HG03066 (cell line): Measurements from ENCODE around the gene TRIP4.
"Not testable (repeated sequence)": the region's sequence is repeated elsewhere in the genome, so short reads cannot be mapped to it uniquely, and the experiment has no call there.

Experiments
- ATAC-seq: cut with Tn5 transposase; IDR thresholded peaks from one replicate; pipeline ENCODE4 v1.9.1; 2021; ENCODE audit warnings: low read depth; ENCODE audit not compliant: unreplicated experiment

Gene TRIP4

DNA sequence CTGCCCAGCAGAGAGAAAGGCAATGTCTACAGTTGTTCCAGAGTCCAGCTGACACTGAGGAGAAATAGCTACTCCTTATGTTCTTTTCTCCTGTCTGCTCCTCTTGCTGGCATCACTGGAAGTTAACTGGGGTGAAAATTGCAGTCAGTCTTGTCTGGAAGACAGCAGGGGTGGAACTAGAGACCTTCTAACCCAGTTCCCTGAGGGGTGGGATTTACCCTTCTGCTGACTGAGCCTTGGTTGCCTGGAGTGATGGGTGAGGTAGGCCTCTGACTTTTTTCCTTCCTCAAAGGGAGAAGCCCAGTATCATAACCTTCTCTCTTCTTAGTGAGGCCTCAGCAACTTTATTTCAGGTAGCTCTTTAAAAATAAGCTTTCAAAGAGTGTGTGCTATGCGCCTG is 88.9 kb downstream of the TRIP4 start:
- ATAC-seq, result no peak

DNA sequence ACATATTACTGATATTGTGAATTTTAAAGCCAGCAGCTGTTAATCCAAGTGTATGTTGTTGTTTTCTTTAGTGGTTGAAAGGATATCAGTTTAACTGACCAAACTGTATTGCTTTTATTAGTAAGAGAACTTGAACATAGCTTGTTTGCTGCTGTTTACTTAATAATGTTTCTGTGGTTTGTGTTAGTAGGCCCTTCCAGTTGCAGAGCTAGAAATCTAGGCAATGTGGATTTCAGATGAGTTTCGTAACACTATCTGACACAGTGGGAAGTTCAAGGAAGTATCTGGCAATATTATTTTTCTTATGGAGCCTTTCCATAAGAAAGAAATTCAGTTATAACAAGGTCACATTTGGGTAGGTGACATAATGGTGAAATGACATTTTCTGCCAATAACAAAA is 91.2 kb downstream of the TRIP4 start:
- no peak for ATAC-seq

DNA sequence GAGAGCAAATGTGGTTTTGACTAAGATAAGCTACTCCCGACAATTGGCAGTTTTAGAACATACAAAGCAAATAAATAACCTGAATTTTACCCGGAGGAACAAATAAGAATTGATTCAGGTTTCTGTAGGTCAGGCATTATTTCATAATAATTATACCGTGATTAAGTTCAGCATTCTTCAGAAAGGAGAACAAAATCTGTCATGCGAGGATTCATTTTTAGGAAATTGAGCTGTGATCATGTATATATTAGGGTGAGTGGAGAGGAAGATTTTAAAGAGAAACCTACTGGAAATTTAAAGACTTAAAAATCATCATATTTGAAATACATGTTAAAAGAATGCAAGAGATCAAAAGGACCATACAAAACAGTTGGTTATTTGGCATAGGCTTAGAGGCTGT is 93.3 kb downstream of the TRIP4 start:
- ATAC-seq, result no peak

DNA sequence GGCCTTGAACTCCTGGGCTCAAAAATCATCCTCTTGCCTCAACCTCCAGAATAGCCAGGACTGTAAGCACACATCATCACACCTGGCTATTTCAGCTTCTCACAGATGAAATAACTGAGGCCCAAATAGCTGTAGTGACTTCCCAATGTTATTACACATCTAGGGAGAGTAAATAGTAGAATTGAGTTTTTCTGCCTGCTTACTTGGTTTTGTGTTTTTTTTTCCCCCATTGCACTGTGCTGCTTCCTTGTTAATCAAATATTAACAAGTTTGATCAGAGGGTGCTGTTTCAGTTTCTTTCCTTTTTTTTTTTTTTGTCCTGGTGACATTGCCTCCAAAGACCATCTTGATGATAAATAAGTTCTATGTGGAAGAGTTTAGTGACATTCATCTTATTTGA is 96.1 kb downstream of the TRIP4 start:
- no peak for ATAC-seq

DNA sequence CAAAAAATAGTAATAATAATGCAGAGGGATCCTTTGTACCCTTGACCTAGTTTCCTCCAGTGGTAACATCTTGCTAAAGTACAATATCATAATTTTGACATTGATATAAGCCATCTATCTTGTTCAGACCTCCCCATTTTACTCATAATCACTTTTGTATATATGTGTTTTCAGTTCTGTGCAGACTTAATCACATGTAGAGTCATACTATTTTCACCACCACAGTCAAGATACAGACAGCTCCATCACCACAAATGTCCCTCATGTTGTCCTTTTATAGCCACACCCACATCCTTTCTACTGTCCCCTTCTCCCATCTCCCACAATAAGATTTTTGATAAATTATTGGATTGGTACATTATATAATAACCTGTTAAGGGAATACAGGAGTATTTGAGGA is 98.2 kb downstream of the TRIP4 start:
- ATAC-seq, result no peak

DNA sequence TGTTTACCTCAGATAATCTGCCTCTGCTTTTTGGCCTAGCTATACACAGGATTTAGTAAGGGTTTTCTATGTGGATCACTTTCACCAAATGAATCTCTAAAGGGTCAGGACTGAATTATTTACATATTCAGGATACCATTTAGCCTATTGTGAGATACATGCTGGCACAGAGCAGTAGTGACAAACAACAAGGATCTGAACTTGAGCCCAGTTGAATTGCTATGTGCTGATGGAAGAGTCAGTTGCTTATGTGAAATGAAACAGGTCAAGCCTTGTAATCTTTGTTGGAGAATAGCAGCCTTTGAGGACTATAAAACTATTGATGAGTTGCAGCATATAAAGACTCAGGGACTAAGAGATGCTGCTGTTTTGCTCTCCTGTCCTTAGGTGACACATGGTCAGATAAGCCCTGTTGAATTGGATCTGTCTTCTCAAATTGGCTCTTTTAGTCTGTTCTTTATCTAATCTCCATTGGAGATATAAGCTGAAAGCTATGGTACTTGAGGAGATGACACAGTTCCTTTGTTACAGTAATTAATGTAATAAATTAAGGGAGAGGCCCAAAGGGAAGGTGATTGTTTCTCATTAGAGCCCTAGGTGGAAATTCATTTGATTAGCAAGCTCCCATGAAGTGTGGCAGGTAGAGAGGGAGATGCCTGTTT is 103.1 kb downstream of the TRIP4 start:
- ATAC-seq, result no peak

DNA sequence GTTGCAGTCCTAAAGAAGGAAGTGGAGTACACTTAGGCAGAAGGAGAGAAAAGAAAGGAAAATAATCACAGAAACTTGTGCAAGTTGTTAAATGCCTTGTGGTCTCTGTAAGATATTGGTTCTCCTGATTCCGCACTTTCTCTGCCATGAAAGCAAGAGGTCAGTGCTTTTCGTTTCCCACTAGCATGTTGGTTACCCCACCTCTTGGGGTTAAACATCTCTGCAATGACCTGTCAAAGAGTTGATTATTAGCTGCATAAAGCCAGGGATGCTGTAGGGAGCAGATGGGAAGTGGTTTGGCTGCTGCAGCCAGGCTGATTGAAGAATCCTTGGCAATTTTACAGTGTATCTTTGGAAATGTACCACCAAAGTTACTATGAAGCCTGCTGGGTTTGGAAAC is 106.0 kb downstream of the TRIP4 start:
- ATAC-seq, result no peak

DNA sequence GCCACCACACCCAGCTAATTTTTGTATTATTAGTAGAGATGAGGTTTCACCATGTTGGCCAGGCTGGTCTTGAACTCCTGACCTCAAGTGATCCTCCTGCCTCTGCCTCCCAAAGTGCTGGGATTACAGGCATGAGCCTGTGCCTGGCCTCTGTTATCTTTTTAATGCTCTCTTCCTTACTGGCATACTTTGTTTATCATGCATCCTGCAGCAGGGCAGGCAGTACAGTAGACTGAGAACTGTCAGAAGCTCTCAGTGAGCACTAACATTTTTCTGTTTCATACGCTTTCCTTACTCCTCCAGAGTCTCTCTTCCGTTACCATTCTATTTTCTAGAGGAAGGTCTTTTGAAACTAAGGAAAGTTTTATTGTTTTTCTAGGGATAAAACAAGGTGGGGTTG is 108.3 kb downstream of the TRIP4 start:
- ATAC-seq, result not testable (repeated sequence)

DNA sequence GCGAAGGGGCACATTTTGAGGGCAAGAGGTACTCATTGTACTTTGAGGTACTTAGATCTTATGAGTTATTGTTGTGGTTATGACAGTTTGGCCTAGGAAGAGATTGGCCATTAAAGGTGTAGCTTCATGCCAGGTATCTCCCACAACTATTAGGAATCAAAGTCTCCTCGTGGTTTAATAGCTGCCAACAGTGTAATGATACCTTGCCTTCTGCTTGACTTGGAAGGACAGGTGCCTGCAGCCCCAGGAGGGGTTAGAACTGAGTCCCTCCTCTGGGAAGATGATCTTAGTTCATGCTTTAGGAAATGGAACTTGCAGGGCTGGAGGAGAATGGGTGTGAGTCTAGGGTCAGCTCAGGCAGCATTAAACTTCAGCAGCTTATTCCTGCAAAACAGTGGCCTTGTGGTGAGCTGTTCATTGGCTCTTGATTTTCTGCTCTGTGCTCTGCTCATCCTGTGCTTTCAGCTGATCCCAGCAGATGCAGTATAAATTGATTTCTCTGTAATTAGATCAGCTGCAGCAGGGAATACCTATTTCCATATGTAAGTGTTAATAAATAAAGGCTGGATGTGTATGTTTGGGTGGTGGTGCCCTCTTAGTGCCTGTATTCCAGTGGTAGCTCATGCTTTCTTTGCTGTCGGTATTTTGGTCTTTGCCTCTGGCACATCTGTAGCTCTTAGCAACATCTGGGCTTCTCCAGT is 113.2 kb downstream of the TRIP4 start:
- no peak for ATAC-seq

DNA sequence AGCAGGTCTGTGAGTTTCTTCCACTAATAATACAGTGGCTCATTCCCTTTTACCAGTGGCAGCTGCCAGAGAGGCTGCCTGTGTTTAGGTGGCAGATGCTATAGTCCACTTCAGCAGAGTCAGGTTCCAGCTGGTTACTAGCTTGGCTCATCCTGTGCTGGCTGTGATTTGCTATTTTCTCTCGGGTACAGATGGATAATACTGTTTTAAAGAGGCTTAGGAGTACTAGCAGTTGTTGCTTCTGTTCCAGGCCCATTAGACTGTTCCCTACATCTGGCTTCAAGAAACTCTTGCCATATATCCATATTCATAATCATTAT is 113.7 kb downstream of the TRIP4 start:
- no peak for ATAC-seq

DNA sequence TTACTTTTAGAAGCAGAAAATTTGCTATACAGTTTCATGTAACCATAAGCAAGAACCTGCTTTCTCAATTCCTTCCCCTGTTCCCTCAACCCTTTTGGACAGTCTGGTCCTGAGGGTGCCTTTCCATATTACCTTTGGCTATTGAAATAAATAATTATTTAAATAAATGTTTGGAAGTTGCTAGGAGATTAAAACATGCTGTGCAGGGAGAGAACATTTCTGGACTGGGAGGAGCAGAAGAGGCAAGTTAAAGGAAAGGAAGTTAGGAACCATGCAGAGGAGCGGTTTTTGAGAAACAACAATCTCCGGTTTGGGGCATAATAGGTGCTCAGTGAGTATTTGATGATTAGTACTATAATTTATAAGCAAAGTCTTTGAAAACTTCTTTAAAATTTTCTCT is 114.5 kb downstream of the TRIP4 start:
- ATAC-seq, result no peak

DNA sequence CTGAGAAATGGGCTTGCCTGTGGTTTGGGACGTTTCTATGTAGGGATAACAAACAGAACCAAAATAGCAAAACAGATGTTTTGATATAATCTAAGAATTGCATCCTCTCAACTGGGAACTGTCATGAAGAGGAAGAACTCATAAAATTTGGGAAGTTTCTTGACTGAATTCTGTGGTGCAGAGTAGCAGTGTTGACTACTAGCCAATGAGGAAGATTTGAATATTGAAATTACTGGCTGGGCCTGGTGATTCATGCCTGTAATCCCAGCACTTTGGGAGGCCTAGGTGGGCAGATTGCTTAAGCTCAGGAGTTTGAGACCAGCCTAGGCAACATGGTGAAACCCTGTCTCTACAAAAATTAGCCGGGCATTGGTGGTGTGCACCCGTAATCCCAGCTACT is 114.9 kb downstream of the TRIP4 start:
- ATAC-seq, result no peak

DNA sequence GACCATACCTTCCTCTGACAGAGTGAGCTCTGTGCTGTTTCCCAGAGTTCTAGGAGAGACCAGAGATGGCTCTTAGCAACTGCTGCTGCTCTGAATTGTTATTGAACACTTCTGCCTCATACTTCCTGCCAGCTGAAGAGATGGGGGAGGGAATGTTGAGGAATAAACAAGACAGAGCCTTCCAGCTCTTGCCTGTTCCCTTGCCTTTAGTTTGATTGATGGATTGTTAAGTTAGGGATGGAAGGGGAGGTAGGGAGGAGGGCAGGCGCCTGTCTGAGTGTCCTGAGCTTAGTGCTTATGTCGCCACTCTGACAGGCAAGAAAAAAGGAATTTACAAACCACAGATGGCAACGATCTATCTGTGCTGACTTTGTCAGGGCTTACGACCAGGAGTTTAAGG is 115.6 kb downstream of the TRIP4 start:
- ATAC-seq, result no peak

DNA sequence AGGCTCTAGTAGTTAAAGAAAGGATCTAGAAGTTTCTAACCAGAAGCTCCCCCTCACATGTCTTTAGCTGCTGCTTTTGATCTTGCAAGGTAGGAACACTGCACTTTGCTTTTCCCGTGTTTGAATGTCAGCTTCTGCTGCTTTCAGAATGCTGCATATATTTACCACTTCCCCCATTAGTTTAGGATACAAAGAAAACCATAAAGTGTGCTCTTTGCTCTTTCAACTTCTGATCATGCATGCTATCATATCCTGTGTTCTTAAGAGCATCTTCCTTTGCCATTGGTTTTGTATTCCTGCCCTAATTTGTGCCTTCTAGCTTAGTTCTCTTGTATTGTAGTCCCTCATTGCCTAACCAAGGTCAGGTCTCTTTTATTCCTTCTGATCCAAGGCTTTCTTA is 116.0 kb downstream of the TRIP4 start:
- ATAC-seq, result no peak
